ENCODE results near the gene NTRK3.

NTRK3 gene

GRCh38 chr15:88257311-88258092, 963 bp upstream of the NTRK3 start:
- no peak for DNase-seq (ENCODE audit: low read depth)

GRCh38 chr15:88255484-88256278, 858 bp downstream of the NTRK3 start:
- DNase-seq (ENCODE audit: low read depth): no peak

- DNase-seq (ENCODE audit: low read depth): no peak
Measured at GRCh38 chr15:88255087-88255483, 1.5 kb downstream of the NTRK3 start.

GRCh38 chr15:88252441-88252840, 4.1 kb downstream of the NTRK3 start:
- DNase-seq (ENCODE audit: low read depth): no peak

GRCh38 chr15:88250826-88251225, 5.7 kb downstream of the NTRK3 start:
- DNase-seq (ENCODE audit: low read depth): no peak

- DNase-seq (ENCODE audit: low read depth): no peak
Measured at GRCh38 chr15:88249220-88249619, 7.3 kb downstream of the NTRK3 start.

- DNase-seq (ENCODE audit: low read depth): no peak
Measured at GRCh38 chr15:88247914-88248313, 8.6 kb downstream of the NTRK3 start.

- DNase-seq (ENCODE audit: low read depth): peak; percentile 47
Measured at GRCh38 chr15:88246666-88247446, 9.7 kb downstream of the NTRK3 start.

GRCh38 chr15:88246081-88246480, 10.5 kb downstream of the NTRK3 start:
- DNase-seq (ENCODE audit: low read depth): no peak

- DNase-seq (ENCODE audit: low read depth): no peak
Measured at GRCh38 chr15:88243895-88244787, 12.4 kb downstream of the NTRK3 start.

GRCh38 chr15:88242586-88243555, 13.7 kb downstream of the NTRK3 start:
- no peak for DNase-seq (ENCODE audit: low read depth)

GRCh38 chr15:88241461-88241860, 15.1 kb downstream of the NTRK3 start:
- DNase-seq (ENCODE audit: low read depth): no peak

GRCh38 chr15:88241060-88241459, 15.5 kb downstream of the NTRK3 start:
- no peak for DNase-seq (ENCODE audit: low read depth)

- DNase-seq (ENCODE audit: low read depth): no peak
Measured at GRCh38 chr15:88239594-88239993, 16.9 kb downstream of the NTRK3 start.

- DNase-seq (ENCODE audit: low read depth): no peak
Measured at GRCh38 chr15:88238618-88239430, 17.7 kb downstream of the NTRK3 start.

- no peak for DNase-seq (ENCODE audit: low read depth)
Measured at GRCh38 chr15:88234711-88235110, 21.8 kb downstream of the NTRK3 start.

GRCh38 chr15:88233921-88234320, 22.6 kb downstream of the NTRK3 start:
- DNase-seq (ENCODE audit: low read depth): no peak

- DNase-seq (ENCODE audit: low read depth): no peak
Measured at GRCh38 chr15:88232771-88233201, 23.8 kb downstream of the NTRK3 start.

- no peak for DNase-seq (ENCODE audit: low read depth)
Measured at GRCh38 chr15:88231909-88232644, 24.5 kb downstream of the NTRK3 start.
